GOT3 (cell line): ENCODE measurements around the gene TMEM212.
"Not testable (repeated sequence)": the region's sequence is repeated elsewhere in the genome, so short reads cannot be mapped to it uniquely, and the experiment has no call there.

Experiments
- DNase-seq: peaks from one replicate; lab custom pipeline; 2025; ENCODE audit warnings: mixed read lengths; lab: John Stamatoyannopoulos, UW

The TMEM212 gene

GRCh38 chr3:171813278-171813896, 29.8 kb upstream of the TMEM212 start:
- DNase-seq = no peak

- no peak for DNase-seq
Observed at GRCh38 chr3:171813897-171814460, 29.2 kb upstream of the TMEM212 start.

GRCh38 chr3:171814662-171815061, 28.5 kb upstream of the TMEM212 start:
- DNase-seq = not testable (repeated sequence)

GRCh38 chr3:171815973-171816595, 27.1 kb upstream of the TMEM212 start:
- no peak for DNase-seq

- DNase-seq = no peak
Observed at GRCh38 chr3:171817074-171817800, 25.9 kb upstream of the TMEM212 start.

GRCh38 chr3:171821044-171821443, 22.1 kb upstream of the TMEM212 start:
- no peak for DNase-seq

GRCh38 chr3:171821778-171822358, 21.3 kb upstream of the TMEM212 start:
- no peak for DNase-seq

- no peak for DNase-seq
Observed at GRCh38 chr3:171822431-171823106, 20.6 kb upstream of the TMEM212 start.

- no peak for DNase-seq
Observed at GRCh38 chr3:171824116-171824515, 19.0 kb upstream of the TMEM212 start.

- DNase-seq = no peak
Observed at GRCh38 chr3:171824824-171825221, 18.3 kb upstream of the TMEM212 start.

- DNase-seq = no peak
Observed at GRCh38 chr3:171825222-171825828, 17.8 kb upstream of the TMEM212 start.

- no peak for DNase-seq
Observed at GRCh38 chr3:171827385-171827784, 15.8 kb upstream of the TMEM212 start.

GRCh38 chr3:171827836-171828458, 15.2 kb upstream of the TMEM212 start:
- DNase-seq = no peak

GRCh38 chr3:171828902-171829770, 14.0 kb upstream of the TMEM212 start:
- DNase-seq = no peak

- peak; percentile 14 for DNase-seq
Observed at GRCh38 chr3:171829841-171830517, 13.2 kb upstream of the TMEM212 start.

- DNase-seq = no peak
Observed at GRCh38 chr3:171830518-171830875, 12.7 kb upstream of the TMEM212 start.

- DNase-seq = no peak
Observed at GRCh38 chr3:171831936-171832335, 11.2 kb upstream of the TMEM212 start.

- no peak for DNase-seq
Observed at GRCh38 chr3:171832989-171833388, 10.2 kb upstream of the TMEM212 start.

GRCh38 chr3:171833789-171834460, 9.2 kb upstream of the TMEM212 start:
- no peak for DNase-seq
